Spinal cord (tissue), 10 donors: Measurements from ENCODE around the gene AP2B1. TPM values are rescaled to one million over a fixed set of nuclear protein-coding genes. Genes with fewer than 3 reads are reported as not detected.

Experiments
- DNase-seq, 6 donors: peaks; one replicate each; pipeline versions ENCODE4 v3.0.0 to v3.0.0-alpha.2; 2013 to 2015; ENCODE audit warnings: low spot score in 6 of 6, low read depth in 4 of 6
- H3K27ac ChIP-seq: one replicate; pipeline ENCODE4 v1.5.1; 2013; ENCODE audit warnings: low read depth, low read length, control low read depth
- H3K27me3 ChIP-seq: one replicate; pipeline ENCODE4 v1.6.1; 2013; ENCODE audit warnings: low read length; ENCODE audit not compliant: control insufficient read depth, insufficient read depth
- H3K36me3 ChIP-seq: one replicate; pipeline ENCODE4 v1.6.1; 2013; ENCODE audit warnings: low read length; ENCODE audit not compliant: control insufficient read depth, insufficient read depth
- H3K4me1 ChIP-seq: one replicate; pipeline ENCODE4 v1.6.1; 2013; ENCODE audit warnings: low read length; ENCODE audit not compliant: control insufficient read depth, insufficient read depth
- H3K4me3 ChIP-seq: one replicate; pipeline ENCODE4 v1.5.1; 2013; ENCODE audit warnings: low read depth, low read length, control low read depth
- H3K9me3 ChIP-seq: one replicate; pipeline ENCODE4 v1.6.1; 2013; ENCODE audit warnings: low read length; ENCODE audit not compliant: control insufficient read depth, insufficient read depth
- WGBS: methylation state at CpG from one replicate; pipeline ENCODE4 v1.1.5; 2013; ENCODE audit warnings: missing lambda C conversion rate; ENCODE audit not compliant: insufficient coverage; 5-methylcytosine and 5-hydroxymethylcytosine counted together
- polyA plus RNA-seq, 2 donors: library from polyadenylated mRNA; unstranded; fragments of 120-200 nt; gene quantifications; one replicate each; pipeline ENCODE4 v1.2.1, GENCODE V29; 2013; ENCODE audit not compliant: insufficient read length in 2 of 2
- total RNA-seq, 2 donors: library from RNA; depleted of rRNA in 1 of 2; stranded (reverse); fragments of 120-200 nt in 1 of 2; fragments of >200 nt in 1 of 2; gene quantifications; one replicate each; pipeline versions ENCODE4 v1.2.3 to v1.2.4, GENCODE V29; 2013 to 2014
- donor health status: healthy.

The AP2B1 gene
- total and polyA plus RNA-seq, 4 donors, result 115 to 287 (median 217) TPM

- no peaks in the 10 kb centered on the region for H3K4me1 ChIP-seq
- H3K27me3 ChIP-seq, result no peaks in the 10 kb centered on the region
- no peak for DNase-seq
- H3K36me3 ChIP-seq, result peaks cover 19% of the 10 kb centered on the region
- H3K4me3 ChIP-seq, result no peak overlapping the region
- H3K27ac ChIP-seq, result no peak overlapping the region
- no peaks in the 10 kb centered on the region for H3K9me3 ChIP-seq
- WGBS, result no CpG with 5 or more reads among the region's 2 CpGs
Measured at GRCh38 chr17:35676441-35676840, 89.3 kb downstream of the AP2B1 start.

- H3K9me3 ChIP-seq, result no peaks in the 10 kb centered on the region
- peaks cover 30% of the 10 kb centered on the region for H3K36me3 ChIP-seq
- WGBS, result 83% methylated on average over 1 of the region's 2 CpGs
- H3K4me3 ChIP-seq, result no peak overlapping the region
- no peaks in the 10 kb centered on the region for H3K27me3 ChIP-seq
- DNase-seq, result no peak
- no peaks in the 10 kb centered on the region for H3K4me1 ChIP-seq
- H3K27ac ChIP-seq, result no peak overlapping the region
Measured at GRCh38 chr17:35679007-35679682, 92.0 kb downstream of the AP2B1 start.

- Histone ChIP-seq H3K4me1 (no peaks in the 10 kb centered on the region), H3K36me3 (peaks cover 44% of the 10 kb centered on the region), H3K4me3 (no peak overlapping the region), H3K27me3 (no peaks in the 10 kb centered on the region), H3K27ac (no peak overlapping the region), H3K9me3 (no peaks in the 10 kb centered on the region)
- WGBS, result 91% methylated on average over 3 of the region's 4 CpGs
- DNase-seq, result no peak
Measured at GRCh38 chr17:35683591-35683990, 96.5 kb downstream of the AP2B1 start.

- no CpG with 5 or more reads among the region's 2 CpGs for WGBS
- Histone ChIP-seq H3K36me3 (peaks cover 47% of the 10 kb centered on the region), H3K4me3 (no peak overlapping the region), H3K27me3 (no peaks in the 10 kb centered on the region), H3K9me3 (no peaks in the 10 kb centered on the region), H3K27ac (no peak overlapping the region), H3K4me1 (no peaks in the 10 kb centered on the region)
- DNase-seq, result no peak
Measured at GRCh38 chr17:35684055-35684802, 97.1 kb downstream of the AP2B1 start.

DNA sequence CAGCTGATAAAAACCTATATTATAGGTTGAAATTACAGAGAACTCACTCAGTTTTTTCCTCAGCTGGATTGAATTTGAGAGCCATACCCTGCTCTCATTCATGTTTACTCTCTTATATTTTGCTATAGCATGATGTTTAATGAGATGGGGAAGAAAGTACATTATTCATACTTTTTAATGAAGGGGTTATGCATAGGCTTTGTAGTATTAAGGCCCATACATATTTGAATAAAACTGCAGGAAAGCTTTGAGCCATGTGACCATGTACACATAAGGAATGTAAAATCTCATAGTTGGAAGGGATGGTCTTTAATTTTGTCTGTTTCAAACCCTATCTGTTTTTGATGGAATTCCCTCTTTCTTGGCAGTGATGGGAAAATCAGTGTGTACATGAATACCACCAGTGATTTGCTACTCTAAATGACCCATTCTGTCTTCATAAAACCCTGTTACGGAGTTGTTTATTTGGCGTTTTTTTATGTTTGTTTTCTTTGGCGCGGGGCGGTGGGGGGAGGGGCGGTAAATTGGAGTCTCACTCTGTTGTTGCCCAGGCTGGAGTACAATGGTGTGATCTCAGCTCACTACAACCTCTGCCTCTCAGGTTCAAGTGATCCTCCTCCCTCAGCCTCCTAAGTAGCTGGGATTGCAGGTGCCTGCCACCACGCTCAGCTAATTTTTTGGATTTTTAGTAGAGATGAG lies 105.5 kb downstream of the AP2B1 start:
- H3K4me1 ChIP-seq, result peaks cover 4% of the 10 kb centered on the region
- no peaks in the 10 kb centered on the region for H3K9me3 ChIP-seq
- H3K4me3 ChIP-seq, result no peak overlapping the region
- no peak for DNase-seq
- peaks cover 19% of the 10 kb centered on the region for H3K36me3 ChIP-seq
- H3K27ac ChIP-seq, result no peak overlapping the region
- no CpG with 5 or more reads among the region's 7 CpGs for WGBS
- H3K27me3 ChIP-seq, result no peaks in the 10 kb centered on the region

- H3K27ac ChIP-seq, result no peak overlapping the region
- DNase-seq, result no peak
- H3K4me3 ChIP-seq, result no peak overlapping the region
- peaks cover 4% of the 10 kb centered on the region for H3K4me1 ChIP-seq
- H3K9me3 ChIP-seq, result no peaks in the 10 kb centered on the region
- peaks cover 15% of the 10 kb centered on the region for H3K36me3 ChIP-seq
- WGBS, result 100% methylated on average over 1 of the region's 3 CpGs
- no peaks in the 10 kb centered on the region for H3K27me3 ChIP-seq
Measured at GRCh38 chr17:35693662-35694061, 106.5 kb downstream of the AP2B1 start.

- Histone ChIP-seq H3K27me3 (no peaks in the 10 kb centered on the region), H3K4me1 (peaks cover 4% of the 10 kb centered on the region), H3K27ac (no peak overlapping the region), H3K9me3 (no peaks in the 10 kb centered on the region), H3K4me3 (no peak overlapping the region), H3K36me3 (peaks cover 13% of the 10 kb centered on the region)
- 78% methylated on average over 2 of the region's 2 CpGs for WGBS
- no peak for DNase-seq
Measured at GRCh38 chr17:35694906-35695305, 107.8 kb downstream of the AP2B1 start.

- Histone ChIP-seq H3K9me3 (no peaks in the 10 kb centered on the region), H3K27ac (no peak overlapping the region), H3K4me1 (peaks cover 4% of the 10 kb centered on the region), H3K36me3 (peaks cover 13% of the 10 kb centered on the region), H3K4me3 (no peak overlapping the region), H3K27me3 (no peaks in the 10 kb centered on the region)
- WGBS, result no CpG with 5 or more reads among the region's 2 CpGs
- no peak for DNase-seq
Measured at GRCh38 chr17:35695613-35696012, 108.5 kb downstream of the AP2B1 start.

- no CpG with 5 or more reads among the region's 2 CpGs for WGBS
- peaks cover 4% of the 10 kb centered on the region for H3K4me1 ChIP-seq
- H3K36me3 ChIP-seq, result peaks cover 13% of the 10 kb centered on the region
Measured at GRCh38 chr17:35698800-35699199, 111.7 kb downstream of the AP2B1 start.

More at GRCh38 chr17:35698800-35699199, 111.7 kb downstream of the AP2B1 start:
- no peak overlapping the region for H3K4me3 ChIP-seq
- H3K27me3 ChIP-seq, result no peaks in the 10 kb centered on the region
- DNase-seq, result no peak
- H3K27ac ChIP-seq, result no peak overlapping the region
- no peaks in the 10 kb centered on the region for H3K9me3 ChIP-seq
